GM19239 (cell line): ENCODE data around the gene ASB18.

Experiments used
- DNase-seq: peaks from one replicate; pipeline ENCODE4 v3.0.0; 2011; ENCODE audit warnings: low spot score; ENCODE audit not compliant: insufficient read length
- FAIRE-seq: peaks from 2 replicates; lab custom pipeline; 2011; peaks lifted over from hg19 to GRCh38; lab: Jason Lieb, UNC

Gene ASB18

DNA sequence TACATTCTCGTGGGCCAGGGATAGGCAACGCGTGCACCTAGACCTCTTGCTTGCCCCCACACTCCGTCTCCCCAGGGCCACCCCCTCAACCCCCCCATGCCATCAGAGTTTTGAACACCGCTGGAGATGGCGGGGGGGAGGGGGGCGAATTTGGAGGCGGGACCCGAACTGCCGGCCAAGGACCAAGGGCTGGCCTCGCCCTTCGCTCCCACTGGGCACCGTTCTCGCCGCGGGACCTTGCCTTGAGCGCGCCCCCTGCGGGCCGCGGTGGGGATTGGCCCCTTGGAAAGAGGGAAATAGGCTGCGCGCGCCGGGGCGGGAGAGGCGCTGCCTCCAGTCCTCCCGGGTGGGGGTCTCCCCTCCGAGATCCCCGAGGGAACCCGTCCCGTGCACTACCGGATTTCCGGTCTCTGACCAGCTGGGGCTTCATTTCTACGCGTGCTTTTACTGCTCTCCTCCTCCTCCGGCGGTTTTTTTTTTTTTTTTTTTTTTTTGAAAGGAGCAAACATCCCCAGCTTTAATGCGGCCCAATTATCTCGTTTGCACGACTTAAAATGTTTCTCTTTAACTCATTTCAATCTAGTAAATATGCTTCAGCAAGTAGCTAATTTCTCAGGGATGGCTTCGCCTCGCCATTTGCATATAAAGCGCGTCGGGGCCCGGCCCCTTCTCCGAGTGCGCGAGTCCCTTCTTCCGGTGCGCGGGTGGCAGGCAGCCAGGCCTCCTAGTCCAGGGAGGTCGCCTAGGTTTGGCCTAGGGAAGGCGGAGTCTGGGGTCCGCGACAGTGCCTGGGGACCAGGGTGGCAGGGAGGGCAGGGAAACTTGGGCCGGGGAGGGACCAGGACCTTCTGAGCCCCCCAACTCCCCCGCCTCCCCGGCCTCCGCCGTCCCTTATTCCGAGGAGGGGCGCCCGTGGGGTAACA, 86.0 kb downstream of the ASB18 start:
- DNase-seq, result no peak
- FAIRE-seq, result no peak

DNA sequence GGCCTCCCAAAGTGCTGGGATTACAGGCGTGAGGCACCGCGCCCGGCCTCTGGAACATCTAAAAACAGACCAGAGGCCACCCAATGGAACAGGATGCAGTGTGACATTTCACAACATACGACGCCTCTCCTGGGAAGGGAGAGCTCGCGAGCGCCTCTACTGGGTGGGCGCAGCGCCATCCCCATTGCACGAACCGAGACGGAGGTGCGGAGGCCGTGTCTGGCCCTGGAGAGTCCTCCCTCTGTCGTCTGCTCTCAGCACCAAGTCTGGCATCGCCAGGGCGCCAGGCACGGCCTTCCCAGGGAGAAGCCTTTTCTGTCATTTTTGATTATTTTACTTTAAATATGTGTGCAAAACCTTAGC, 86.6 kb downstream of the ASB18 start:
- FAIRE-seq (no peak), DNase-seq (no peak)

GRCh38 chr2:236176951-236177350, 87.3 kb downstream of the ASB18 start:
- no peak for DNase-seq
- FAIRE-seq, result no peak

GRCh38 chr2:236176417-236176816, 87.8 kb downstream of the ASB18 start:
- FAIRE-seq (no peak), DNase-seq (no peak)

- DNase-seq, result no peak
Observed at GRCh38 chr2:236175548-236176150, 88.6 kb downstream of the ASB18 start.

DNA sequence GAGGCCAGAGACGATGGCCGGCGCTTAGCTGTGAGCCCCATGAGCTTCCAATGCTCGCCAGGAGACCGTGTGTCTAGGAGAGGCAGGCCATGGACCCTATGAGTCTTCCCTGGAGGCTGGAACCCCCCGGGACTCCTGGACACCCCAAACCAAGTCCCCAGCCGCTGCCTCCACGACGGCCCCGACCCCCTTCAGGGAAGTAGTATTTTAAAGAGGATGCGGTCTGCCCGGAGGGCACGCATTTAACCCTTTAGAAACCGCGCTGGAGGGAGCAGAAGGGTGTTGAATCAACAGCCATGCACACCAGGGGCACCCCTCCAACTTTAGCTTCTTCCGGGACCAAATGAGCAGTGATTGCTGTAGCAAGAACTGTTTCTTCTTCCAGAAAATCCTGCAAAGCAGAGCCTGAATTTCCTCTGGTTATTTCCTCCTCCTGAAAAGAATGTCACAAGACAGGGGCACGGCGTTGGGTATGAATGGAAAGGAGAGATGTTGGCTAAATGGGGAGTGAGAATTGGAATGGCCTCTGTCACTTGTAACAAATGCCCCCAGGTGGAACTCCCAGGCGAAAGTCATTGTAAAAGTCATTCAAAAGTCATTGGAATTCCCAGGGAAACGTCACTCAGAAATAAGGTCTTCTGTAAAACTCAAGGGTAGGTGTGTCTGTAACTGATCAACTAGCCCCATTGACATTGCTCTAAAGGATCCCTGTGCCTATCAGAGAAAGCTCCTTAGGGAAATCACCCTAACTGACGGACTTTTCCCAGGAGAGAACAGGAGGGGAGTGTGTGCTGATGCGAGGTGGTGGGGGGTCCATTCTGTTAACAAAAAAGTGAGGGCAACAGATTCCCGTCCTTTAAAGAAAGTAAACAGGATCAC, 90.2 kb downstream of the ASB18 start:
- DNase-seq, result no peak
- FAIRE-seq, result no peak

More at GRCh38 chr2:236175548-236176150, 88.6 kb downstream of the ASB18 start:
- FAIRE-seq, result no peak

GRCh38 chr2:236173036-236173728, 91.0 kb downstream of the ASB18 start:
- DNase-seq (no peak), FAIRE-seq (no peak)

- FAIRE-seq, result no peak
Observed at GRCh38 chr2:236172255-236173035, 91.8 kb downstream of the ASB18 start.

DNA sequence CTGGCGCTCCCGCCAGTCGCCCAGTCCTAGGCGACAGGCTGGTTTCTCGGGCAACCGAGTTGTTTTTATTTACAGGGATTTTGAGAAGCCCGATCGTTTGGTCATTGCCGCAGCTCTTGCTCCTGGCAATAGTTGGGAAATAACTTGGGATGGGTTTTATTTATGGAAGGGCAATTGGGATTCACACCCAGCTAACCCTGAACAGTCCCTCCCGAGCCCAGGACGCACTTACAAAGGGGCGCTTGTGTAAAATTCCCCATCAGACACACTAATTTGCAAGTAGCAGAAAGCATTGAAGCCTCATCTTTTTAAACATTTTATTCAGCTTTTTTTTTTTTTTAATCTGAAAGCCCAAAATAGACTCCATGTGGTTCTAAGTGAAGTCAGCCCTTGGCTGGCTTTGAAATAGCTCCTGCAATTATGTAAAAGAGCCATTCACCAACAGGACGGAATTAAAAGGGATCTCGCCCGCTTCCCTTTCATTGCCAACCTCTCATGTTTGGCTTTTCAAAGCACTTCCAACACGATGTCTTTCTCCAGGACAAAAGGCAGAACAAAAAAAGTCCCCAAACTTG, 92.4 kb downstream of the ASB18 start:
- DNase-seq, result no peak

More at GRCh38 chr2:236172255-236173035, 91.8 kb downstream of the ASB18 start:
- DNase-seq, result no peak

GRCh38 chr2:236171181-236171679, 93.0 kb downstream of the ASB18 start:
- FAIRE-seq (no peak), DNase-seq (no peak)

More for the DNA sequence above, 92.4 kb downstream of the ASB18 start:
- no peak for FAIRE-seq

DNA sequence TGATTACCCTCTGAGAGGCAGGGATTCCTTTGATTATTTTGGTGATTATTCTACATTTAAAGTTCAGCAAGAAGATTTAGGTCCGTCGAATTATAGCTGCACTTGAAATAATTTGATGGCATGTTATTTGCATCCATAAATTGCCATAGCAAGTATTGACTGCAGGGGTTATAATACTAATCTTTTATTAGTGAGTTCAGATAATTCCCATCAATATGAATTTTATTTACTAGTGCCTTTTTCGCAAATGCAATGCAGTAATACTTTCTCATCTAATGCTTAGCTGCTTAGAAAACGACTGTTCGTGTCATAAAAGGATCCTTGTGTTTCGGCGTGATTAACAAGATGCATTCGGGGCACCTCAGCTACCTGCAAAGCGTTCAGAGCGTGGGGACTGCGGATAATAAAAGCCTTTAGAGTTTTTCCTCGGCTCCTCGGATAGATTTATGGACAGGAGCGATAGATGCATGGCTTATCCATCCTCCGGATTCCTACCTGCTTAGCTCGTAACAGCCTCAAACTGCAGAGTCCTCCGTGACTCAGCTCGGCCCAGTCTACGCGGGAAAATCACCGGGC, 93.5 kb downstream of the ASB18 start:
- FAIRE-seq, result no peak
- no peak for DNase-seq

DNA sequence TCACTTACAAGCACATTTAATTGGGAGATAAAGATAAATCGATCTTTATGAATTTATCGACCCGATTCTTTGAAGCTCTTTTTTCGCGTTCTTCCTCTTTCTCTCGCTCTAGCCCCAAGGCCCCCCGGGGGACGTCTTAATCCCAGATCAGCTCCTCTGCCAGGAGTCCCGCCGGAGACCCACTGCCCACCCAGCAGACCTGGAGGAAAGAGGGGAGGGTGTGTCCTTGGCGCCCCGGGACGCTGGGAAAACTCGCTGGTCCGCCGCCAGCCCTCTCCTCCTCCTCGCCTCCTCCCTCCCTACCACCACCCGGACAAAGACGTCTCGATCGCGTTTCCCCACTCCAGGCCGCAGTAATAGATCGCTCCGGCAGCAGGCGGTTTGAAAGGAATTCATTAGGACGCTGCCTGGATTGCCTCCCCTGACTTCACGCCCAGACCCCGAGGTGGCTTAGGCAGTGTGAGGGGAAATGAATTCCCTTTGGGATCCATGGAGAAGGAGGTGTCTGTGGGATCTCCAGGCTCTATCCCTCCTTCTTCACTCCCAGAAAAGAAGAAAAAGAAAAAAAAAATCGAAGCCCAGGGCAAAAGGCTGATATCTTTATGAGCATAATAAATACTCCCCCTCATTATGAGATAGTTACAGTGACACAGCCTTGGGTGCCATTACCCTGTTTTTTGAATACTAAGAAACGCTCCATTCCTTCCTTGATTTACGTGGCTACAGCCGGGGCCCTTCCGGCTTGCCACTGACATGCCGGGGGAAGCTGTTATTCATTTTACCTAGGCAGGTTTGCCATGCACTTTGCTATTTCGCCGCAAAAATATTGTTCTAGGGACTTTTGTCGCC, 94.2 kb downstream of the ASB18 start:
- FAIRE-seq, result no peak
- DNase-seq, result no peak

DNA sequence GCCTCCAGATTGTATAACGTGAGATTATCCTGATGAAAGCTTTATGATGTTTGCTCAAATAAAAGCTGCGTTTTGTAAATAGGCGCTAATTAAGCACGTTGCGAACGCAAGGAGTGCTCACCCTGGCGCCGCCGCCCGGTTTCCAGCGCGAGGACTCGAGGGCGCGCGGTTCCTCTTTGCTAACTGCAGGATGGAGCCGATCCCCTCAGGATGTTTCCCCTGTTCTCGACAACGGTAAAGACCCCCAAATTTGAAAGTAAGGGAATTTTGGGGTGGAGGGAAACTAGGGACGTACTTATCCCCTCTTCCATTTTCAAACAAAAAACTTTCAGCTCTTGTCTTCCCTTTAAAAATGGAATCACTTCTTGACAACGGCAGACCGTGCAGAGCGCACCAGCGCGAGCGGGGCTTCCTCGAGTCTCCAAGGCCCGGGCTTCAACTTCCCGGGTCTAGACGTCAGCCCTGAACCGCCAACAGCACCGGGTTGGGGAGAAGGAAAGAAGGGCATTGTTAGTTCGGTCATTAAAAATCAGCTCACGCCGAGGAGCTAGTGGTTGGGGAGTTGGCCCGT, 95.0 kb downstream of the ASB18 start:
- DNase-seq, result no peak
- no peak for FAIRE-seq

- DNase-seq (no peak), FAIRE-seq (no peak)
Observed at GRCh38 chr2:236168110-236169080, 95.8 kb downstream of the ASB18 start, which contains the start of gene GBX2. GBX2 (minus strand) TSS chr2:236168386; CDS start chr2:236167971, 415 bp downstream.

DNA sequence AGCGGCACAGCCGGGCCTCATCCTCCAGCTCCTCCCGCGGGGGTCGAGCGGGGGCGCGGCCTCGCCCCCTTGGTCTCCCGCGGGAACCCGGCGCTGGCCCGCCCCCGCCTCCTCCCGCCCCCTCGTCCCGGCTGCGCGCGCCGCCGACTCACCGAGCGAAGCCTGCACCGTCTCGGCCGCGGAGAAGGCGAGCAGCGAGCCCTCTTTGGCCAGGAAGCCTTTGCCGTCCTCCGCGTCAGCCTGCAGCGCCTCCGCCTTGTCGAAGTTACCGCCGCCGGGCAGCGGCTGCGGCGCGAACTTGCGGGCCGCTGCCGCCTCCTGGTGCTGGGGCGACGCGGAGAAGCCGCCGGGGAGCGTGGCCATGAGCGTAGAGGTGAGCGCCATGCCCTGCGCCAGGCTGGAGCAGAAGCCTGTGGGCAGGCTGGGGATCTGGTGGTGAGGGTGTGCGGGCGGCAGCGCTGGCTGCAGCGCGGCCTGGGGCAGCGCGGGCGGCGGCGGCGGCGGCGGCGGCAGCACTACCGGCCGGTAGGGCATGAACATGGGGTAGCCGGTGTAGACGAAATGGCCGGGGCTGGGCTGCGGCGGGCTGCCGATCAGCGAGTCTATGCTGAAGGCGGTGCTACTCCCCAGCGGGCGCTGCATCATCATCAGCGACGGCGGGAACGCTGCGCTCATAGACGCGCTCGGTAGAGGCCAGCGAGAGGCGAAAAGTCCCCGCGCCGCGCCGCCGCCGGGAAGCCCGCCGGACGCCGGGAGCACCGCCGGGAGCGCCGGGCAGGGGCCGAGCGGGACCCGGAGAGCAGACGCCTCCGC, 96.7 kb downstream of the ASB18 start:
- FAIRE-seq, result no peak
- no peak for DNase-seq
